Mesothelial cell of epicardium (in vitro differentiated cells): ENCODE measurements around the gene NMNAT2. TPM values are rescaled to one million over a fixed set of nuclear protein-coding genes. Genes with fewer than 3 reads are reported as not detected.
"Not testable (repeated sequence)": the region's sequence is repeated elsewhere in the genome, so short reads cannot be mapped to it uniquely, and the experiment has no call there.

Experiments
- DNase-seq, 2 experiments: peaks; one replicate each; pipeline ENCODE4 v3.0.0; 2021; ENCODE audit warnings: low spot score in 2 of 2; ENCODE audit not compliant: unreplicated experiment in 2 of 2
- H3K27ac Mint-ChIP-seq: 2 replicates; pipeline ENCODE4 v1.8.0; 2021; ENCODE audit warnings: mixed read lengths
- H3K27me3 Mint-ChIP-seq: 2 replicates; pipeline ENCODE4 v1.8.0; 2021; ENCODE audit warnings: low read depth, mixed read lengths
- H3K36me3 Mint-ChIP-seq: 2 replicates; pipeline ENCODE4 v1.8.0; 2021; ENCODE audit warnings: mixed read lengths
- H3K4me1 Mint-ChIP-seq: 2 replicates; pipeline ENCODE4 v1.8.0; 2021; ENCODE audit warnings: mixed read lengths
- H3K4me3 Mint-ChIP-seq: 2 replicates; pipeline ENCODE4 v1.8.0; 2021; ENCODE audit warnings: mild to moderate bottlenecking, moderate library complexity, mixed read lengths
- H3K9me3 Mint-ChIP-seq: 2 replicates; pipeline ENCODE4 v1.8.0; 2021; ENCODE audit warnings: mixed read lengths
- total RNA-seq: library from RNA; stranded (reverse); gene quantifications from 3 replicates; pipeline ENCODE4 v1.2.1, GENCODE V29; 2021
- TF ChIP-seq, protein P1 (sequence below): fragments of 200-600 bp; sonication (generic); IDR thresholded peaks from one replicate; pipeline ENCODE4 v1.5.0; 2021; ENCODE audit warnings: antibody characterized with exemption; ENCODE audit not compliant: unreplicated experiment

Gene NMNAT2
- total RNA-seq, 1 donor from 2014 or later, result 1.2 TPM

DNA sequence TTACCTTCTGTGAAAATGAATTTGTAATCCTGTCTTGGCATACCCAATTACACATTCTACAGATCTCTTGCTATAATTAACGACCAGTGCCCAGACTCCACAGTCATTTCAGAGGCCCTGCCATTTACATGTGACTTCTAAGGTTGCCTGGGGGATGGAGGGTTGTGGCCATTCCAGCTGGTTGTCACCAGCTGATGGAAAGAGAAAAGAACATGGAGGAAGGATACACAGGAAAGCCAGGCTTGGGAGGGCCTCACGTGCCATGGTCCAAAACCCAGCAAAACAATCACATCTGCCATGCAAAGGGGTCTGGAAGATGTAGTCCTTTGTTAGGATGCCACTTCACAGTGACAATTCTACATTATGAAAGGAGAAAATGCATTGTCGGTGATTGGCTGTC is 172.8 kb downstream of the NMNAT2 start:
- no peak for DNase-seq
- peaks cover 2% of the 10 kb centered on the region for H3K36me3 Mint-ChIP-seq
- H3K4me3 Mint-ChIP-seq, result no peak overlapping the region
- no peaks in the 10 kb centered on the region for H3K27me3 Mint-ChIP-seq
- H3K9me3 Mint-ChIP-seq, result peaks cover 6% of the 10 kb centered on the region
- no peak overlapping the region for H3K27ac Mint-ChIP-seq
- H3K4me1 Mint-ChIP-seq, result no peaks in the 10 kb centered on the region
- TF ChIP-seq, protein P1, sequence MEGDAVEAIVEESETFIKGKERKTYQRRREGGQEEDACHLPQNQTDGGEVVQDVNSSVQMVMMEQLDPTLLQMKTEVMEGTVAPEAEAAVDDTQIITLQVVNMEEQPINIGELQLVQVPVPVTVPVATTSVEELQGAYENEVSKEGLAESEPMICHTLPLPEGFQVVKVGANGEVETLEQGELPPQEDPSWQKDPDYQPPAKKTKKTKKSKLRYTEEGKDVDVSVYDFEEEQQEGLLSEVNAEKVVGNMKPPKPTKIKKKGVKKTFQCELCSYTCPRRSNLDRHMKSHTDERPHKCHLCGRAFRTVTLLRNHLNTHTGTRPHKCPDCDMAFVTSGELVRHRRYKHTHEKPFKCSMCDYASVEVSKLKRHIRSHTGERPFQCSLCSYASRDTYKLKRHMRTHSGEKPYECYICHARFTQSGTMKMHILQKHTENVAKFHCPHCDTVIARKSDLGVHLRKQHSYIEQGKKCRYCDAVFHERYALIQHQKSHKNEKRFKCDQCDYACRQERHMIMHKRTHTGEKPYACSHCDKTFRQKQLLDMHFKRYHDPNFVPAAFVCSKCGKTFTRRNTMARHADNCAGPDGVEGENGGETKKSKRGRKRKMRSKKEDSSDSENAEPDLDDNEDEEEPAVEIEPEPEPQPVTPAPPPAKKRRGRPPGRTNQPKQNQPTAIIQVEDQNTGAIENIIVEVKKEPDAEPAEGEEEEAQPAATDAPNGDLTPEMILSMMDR, result no peak

GRCh38 chr1:183244466-183244865 is 173.7 kb downstream of the NMNAT2 start:
- Mint-ChIP-seq H3K27ac (no peak overlapping the region), H3K27me3 (no peaks in the 10 kb centered on the region), H3K36me3 (no peaks in the 10 kb centered on the region), H3K4me1 (no peaks in the 10 kb centered on the region), H3K4me3 (no peak overlapping the region), H3K9me3 (no peaks in the 10 kb centered on the region)
- TF ChIP-seq, protein P1, result no peak
- no peak for DNase-seq

- Mint-ChIP-seq H3K27me3 (no peaks in the 10 kb centered on the region), H3K4me3 (no peak overlapping the region), H3K9me3 (no peaks in the 10 kb centered on the region), H3K27ac (no peak overlapping the region), H3K4me1 (no peaks in the 10 kb centered on the region), H3K36me3 (peaks cover 5% of the 10 kb centered on the region)
- TF ChIP-seq, protein P1, result no peak
- DNase-seq, result no peak
Measured at GRCh38 chr1:183243161-183244050, 174.8 kb downstream of the NMNAT2 start.

- no peak overlapping the region for H3K27ac Mint-ChIP-seq
- no peaks in the 10 kb centered on the region for H3K4me1 Mint-ChIP-seq
- DNase-seq, result no peak
Measured at GRCh38 chr1:183242556-183242955, 175.6 kb downstream of the NMNAT2 start.

GRCh38 chr1:183241471-183241870 is 176.7 kb downstream of the NMNAT2 start:
- Mint-ChIP-seq H3K4me1 (no peaks in the 10 kb centered on the region), H3K27ac (no peak overlapping the region), H3K36me3 (peaks cover 5% of the 10 kb centered on the region), H3K27me3 (no peaks in the 10 kb centered on the region), H3K9me3 (no peaks in the 10 kb centered on the region), H3K4me3 (no peak overlapping the region)
- DNase-seq, result no peak
- TF ChIP-seq, protein P1, result no peak

More at GRCh38 chr1:183242556-183242955, 175.6 kb downstream of the NMNAT2 start:
- TF ChIP-seq, protein P1, result no peak
- H3K9me3 Mint-ChIP-seq, result no peaks in the 10 kb centered on the region
- peaks cover 5% of the 10 kb centered on the region for H3K36me3 Mint-ChIP-seq
- no peak overlapping the region for H3K4me3 Mint-ChIP-seq
- H3K27me3 Mint-ChIP-seq, result no peaks in the 10 kb centered on the region

DNA sequence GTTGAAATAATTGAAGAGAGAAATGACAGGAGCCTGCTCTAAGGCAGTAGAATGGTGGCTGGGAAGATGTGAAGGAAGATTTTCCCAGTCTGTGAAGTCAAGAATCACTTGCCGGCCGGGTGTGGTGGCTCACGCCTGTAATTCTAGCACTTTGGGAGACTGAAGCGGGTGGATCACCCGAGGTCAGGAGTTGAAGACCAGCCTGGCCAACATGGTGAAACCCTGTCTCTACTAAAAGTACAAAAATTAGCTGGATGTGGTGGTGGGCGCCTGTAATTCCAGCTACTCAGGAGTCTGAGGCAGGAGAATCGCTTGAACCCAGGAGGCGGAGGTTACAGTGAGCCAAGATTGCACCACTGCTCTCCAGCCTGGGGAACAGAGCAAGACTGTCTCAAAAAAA is 177.3 kb downstream of the NMNAT2 start:
- not testable (repeated sequence) for H3K36me3 Mint-ChIP-seq, H3K4me1 Mint-ChIP-seq, H3K4me3 Mint-ChIP-seq, H3K27ac Mint-ChIP-seq, DNase-seq, H3K9me3 Mint-ChIP-seq, H3K27me3 Mint-ChIP-seq
